HT-29 (cell line): ENCODE results near the gene KRTAP12-4. TPM values are rescaled to one million over a fixed set of nuclear protein-coding genes. Genes with fewer than 3 reads are reported as not detected.
"Not testable (repeated sequence)": the region's sequence is repeated elsewhere in the genome, so short reads cannot be mapped to it uniquely, and the experiment has no call there.

Experiments
- DNase-seq: peaks from one replicate; pipeline ENCODE4 v3.0.0-alpha.2; 2015; ENCODE audit warnings: low spot score
- total RNA-seq: library from RNA; depleted of rRNA; stranded (reverse); fragments of >200 nt; shearing (Covaris generic); gene quantifications from 2 replicates; pipeline ENCODE4 v1.2.3, GENCODE V29; 2014

The KRTAP12-4 gene
- total RNA-seq, 1 experiment from 2014 or later: not detected

GRCh38 chr21:44686843-44687561 is 32.5 kb upstream of the KRTAP12-4 start:
- DNase-seq: no peak

- DNase-seq: no peak
Measured at GRCh38 chr21:44686000-44686781, 31.7 kb upstream of the KRTAP12-4 start.

- DNase-seq: not testable (repeated sequence)
Measured at GRCh38 chr21:44685050-44685449, 30.6 kb upstream of the KRTAP12-4 start.

- DNase-seq: no peak
Measured at GRCh38 chr21:44684483-44684882, 30.0 kb upstream of the KRTAP12-4 start.

GRCh38 chr21:44684077-44684476 is 29.6 kb upstream of the KRTAP12-4 start:
- DNase-seq: no peak

GRCh38 chr21:44682580-44683151 is 28.2 kb upstream of the KRTAP12-4 start:
- DNase-seq: no peak

GRCh38 chr21:44681861-44682579 is 27.6 kb upstream of the KRTAP12-4 start, which contains the start of gene KRTAP12-1:
Gene KRTAP12-1 (minus strand): TSS chr21:44682163. CDS start chr21:44682123, 40 bp downstream.
- DNase-seq: no peak

GRCh38 chr21:44681152-44681551 is 26.7 kb upstream of the KRTAP12-4 start:
- DNase-seq: no peak

- DNase-seq: no peak
Measured at GRCh38 chr21:44677881-44678280, 23.4 kb upstream of the KRTAP12-4 start.

GRCh38 chr21:44671911-44672310 is 17.5 kb upstream of the KRTAP12-4 start:
- no peak for DNase-seq

GRCh38 chr21:44670642-44671432 is 16.4 kb upstream of the KRTAP12-4 start:
- DNase-seq: no peak

GRCh38 chr21:44667612-44668011 is 13.2 kb upstream of the KRTAP12-4 start:
- no peak for DNase-seq

GRCh38 chr21:44666401-44667320 is 12.2 kb upstream of the KRTAP12-4 start, which contains the start of gene KRTAP12-2:
Gene KRTAP12-2 (minus strand): TSS chr21:44666927. CDS start chr21:44666886, 41 bp downstream.
- no peak for DNase-seq

- no peak for DNase-seq
Measured at GRCh38 chr21:44664691-44665090, 10.2 kb upstream of the KRTAP12-4 start.

- DNase-seq: not testable (repeated sequence)
Measured at GRCh38 chr21:44661567-44661966, 7.1 kb upstream of the KRTAP12-4 start.

- DNase-seq: no peak
Measured at GRCh38 chr21:44658913-44659595, 4.6 kb upstream of the KRTAP12-4 start.

- DNase-seq: no peak
Measured at GRCh38 chr21:44658541-44658910, 4.1 kb upstream of the KRTAP12-4 start.

GRCh38 chr21:44657635-44658540 is 3.4 kb upstream of the KRTAP12-4 start, which contains the start of gene KRTAP12-3:
Gene KRTAP12-3 (plus strand): TSS chr21:44657932. CDS start chr21:44657980, 48 bp downstream.
- no peak for DNase-seq
